ENCODE data around the gene PACRG. TPM values are rescaled to one million over a fixed set of nuclear protein-coding genes. Genes with fewer than 3 reads are reported as not detected.

Gene PACRG
- total and polyA plus RNA-seq, 2 donors from 2014 or later = 7.4 to 20.0 TPM

GRCh38 chr6:162680367-162680766, 47.4 kb upstream of the PACRG start:
- no peak for TF ChIP-seq CTCF (IDR thresholded peaks at IDR 0.05; ENCODE audit: borderline replicate concordance, extremely low read depth, insufficient read depth)

DNA sequence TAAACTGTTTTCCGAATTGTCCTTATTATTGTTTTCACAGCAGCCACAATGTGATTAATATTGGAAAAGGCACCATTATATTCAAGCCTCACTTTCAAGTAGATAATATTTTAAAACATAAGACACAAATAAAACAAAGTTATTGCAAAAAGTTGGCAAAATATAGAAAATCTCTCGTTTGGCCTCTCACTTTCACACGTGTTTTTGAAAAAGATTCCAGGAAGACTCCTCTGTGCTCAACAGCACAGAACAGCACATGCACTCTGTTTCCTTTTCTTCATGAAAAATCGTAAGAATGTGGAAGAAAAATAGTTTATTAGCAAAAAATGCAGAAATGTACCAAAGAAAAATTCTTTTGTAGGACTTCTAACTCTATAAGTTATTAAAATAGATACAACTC, 46.9 kb upstream of the PACRG start:
- Histone ChIP-seq H3K4me1 (ENCODE audit: control insufficient read depth in 2 of 3, insufficient read depth in 2 of 3, low read depth in 1 of 3, low read length in 3 of 3) (peaks cover 0 to 2% (median 0%) of the 10 kb centered on the region in 3 donors), H3K4me3 (ENCODE audit: low read length in 3 of 3) (no peak overlapping the region), H3K27ac (ENCODE audit: low read depth in 2 of 2, low read length in 2 of 2) (no peak overlapping the region), H3K27me3 (ENCODE audit: control insufficient read depth, insufficient read depth, low read length) (no peaks in the 10 kb centered on the region), H3K9me3 (ENCODE audit: control insufficient read depth in 2 of 3, insufficient read depth in 1 of 3, low read length in 3 of 3) (no peaks in the 10 kb centered on the region), H3K9ac (ENCODE audit: low read length in 3 of 3) (no peak overlapping the region), H3K36me3 (ENCODE audit: control insufficient read depth in 2 of 3, insufficient read depth in 3 of 3, low read length in 3 of 3) (no peaks in the 10 kb centered on the region)
- DNase-seq (no peak), FAIRE-seq (no peak)
- no peak for TF ChIP-seq CTCF (IDR thresholded peaks at IDR 0.05; ENCODE audit: borderline replicate concordance, extremely low read depth, insufficient read depth)
- intact Hi-C loops (cut with DNase I) = no loop called here

More at GRCh38 chr6:162680367-162680766, 47.4 kb upstream of the PACRG start:
- DNase-seq = no peak
- Histone ChIP-seq H3K9me3 (ENCODE audit: control insufficient read depth in 2 of 3, insufficient read depth in 1 of 3, low read length in 3 of 3) (no peaks in the 10 kb centered on the region), H3K4me1 (ENCODE audit: control insufficient read depth in 2 of 3, insufficient read depth in 2 of 3, low read depth in 1 of 3, low read length in 3 of 3) (peaks cover 0 to 2% (median 0%) of the 10 kb centered on the region in 3 donors), H3K4me3 (ENCODE audit: low read length in 3 of 3) (no peak overlapping the region), H3K9ac (ENCODE audit: low read length in 3 of 3) (no peak overlapping the region), H3K27ac (ENCODE audit: low read depth in 2 of 2, low read length in 2 of 2) (no peak overlapping the region), H3K36me3 (ENCODE audit: control insufficient read depth in 2 of 3, insufficient read depth in 3 of 3, low read length in 3 of 3) (no peaks in the 10 kb centered on the region), H3K27me3 (ENCODE audit: control insufficient read depth, insufficient read depth, low read length) (no peaks in the 10 kb centered on the region)
- no peak for FAIRE-seq
- intact Hi-C loops (cut with DNase I) = no loop called here

GRCh38 chr6:162681447-162681846, 46.3 kb upstream of the PACRG start:
- Histone ChIP-seq H3K27ac (ENCODE audit: low read depth in 2 of 2, low read length in 2 of 2) (no peak overlapping the region), H3K9me3 (ENCODE audit: control insufficient read depth in 2 of 3, insufficient read depth in 1 of 3, low read length in 3 of 3) (no peaks in the 10 kb centered on the region), H3K27me3 (ENCODE audit: control insufficient read depth, insufficient read depth, low read length) (no peaks in the 10 kb centered on the region), H3K4me1 (ENCODE audit: control insufficient read depth in 2 of 3, insufficient read depth in 2 of 3, low read depth in 1 of 3, low read length in 3 of 3) (peaks cover 0 to 2% (median 0%) of the 10 kb centered on the region in 3 donors), H3K4me3 (ENCODE audit: low read length in 3 of 3) (no peak overlapping the region), H3K36me3 (ENCODE audit: control insufficient read depth in 2 of 3, insufficient read depth in 3 of 3, low read length in 3 of 3) (no peaks in the 10 kb centered on the region), H3K9ac (ENCODE audit: low read length in 3 of 3) (no peak overlapping the region)
- FAIRE-seq (no peak), DNase-seq (no peak)
- intact Hi-C loops (cut with DNase I) = no loop called here
- no peak for TF ChIP-seq CTCF (IDR thresholded peaks at IDR 0.05; ENCODE audit: borderline replicate concordance, extremely low read depth, insufficient read depth)

DNA sequence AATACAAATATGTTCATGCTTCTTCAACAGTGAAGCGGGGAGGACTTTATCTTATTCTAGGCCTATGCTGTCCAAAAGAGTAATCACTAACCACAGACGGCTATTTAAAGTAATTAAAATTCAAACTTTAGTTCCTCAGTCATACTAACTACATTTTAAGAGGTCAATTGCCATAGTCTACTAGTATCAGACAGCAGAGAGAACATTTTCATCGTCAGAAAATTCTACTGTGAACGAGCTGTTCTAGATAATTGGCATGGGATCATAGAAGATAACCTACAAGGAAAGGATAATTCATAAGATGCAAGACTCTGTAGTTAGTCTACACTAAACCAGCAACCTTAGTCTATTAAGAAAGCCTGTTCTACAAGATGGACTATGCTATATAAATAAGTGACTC, 44.6 kb upstream of the PACRG start:
- peaks cover 0 to 2% (median 0%) of the 10 kb centered on the region in 3 donors for H3K4me1 ChIP-seq (ENCODE audit: control insufficient read depth in 2 of 3, insufficient read depth in 2 of 3, low read depth in 1 of 3, low read length in 3 of 3)
- FAIRE-seq (no peak), DNase-seq (no peak)
- TF ChIP-seq CTCF (IDR thresholded peaks at IDR 0.05; ENCODE audit: borderline replicate concordance, extremely low read depth, insufficient read depth) = no peak
- H3K36me3 ChIP-seq (ENCODE audit: control insufficient read depth in 2 of 3, insufficient read depth in 3 of 3, low read length in 3 of 3) = no peaks in the 10 kb centered on the region
- H3K27ac ChIP-seq (ENCODE audit: low read depth in 2 of 2, low read length in 2 of 2) = no peak overlapping the region
- H3K4me3 ChIP-seq (ENCODE audit: low read length in 3 of 3) = no peak overlapping the region
- no peak overlapping the region for H3K9ac ChIP-seq (ENCODE audit: low read length in 3 of 3)
- intact Hi-C loops (cut with DNase I) = no loop called here
- no peaks in the 10 kb centered on the region for H3K27me3 ChIP-seq (ENCODE audit: control insufficient read depth, insufficient read depth, low read length)
- no peaks in the 10 kb centered on the region for H3K9me3 ChIP-seq (ENCODE audit: control insufficient read depth in 2 of 3, insufficient read depth in 1 of 3, low read length in 3 of 3)

All from kidney (tissue), 14 donors.